ENCODE measurements around the gene SDSL. TPM values are rescaled to one million over a fixed set of nuclear protein-coding genes. Genes with fewer than 3 reads are reported as not detected.

Gene SDSL
- total RNA-seq, 3 donors from 2014 or later (not counting 1 experiment from before 2014, with no cell fraction given), result 1.0 to 7.5 (median 3.7) TPM

DNA sequence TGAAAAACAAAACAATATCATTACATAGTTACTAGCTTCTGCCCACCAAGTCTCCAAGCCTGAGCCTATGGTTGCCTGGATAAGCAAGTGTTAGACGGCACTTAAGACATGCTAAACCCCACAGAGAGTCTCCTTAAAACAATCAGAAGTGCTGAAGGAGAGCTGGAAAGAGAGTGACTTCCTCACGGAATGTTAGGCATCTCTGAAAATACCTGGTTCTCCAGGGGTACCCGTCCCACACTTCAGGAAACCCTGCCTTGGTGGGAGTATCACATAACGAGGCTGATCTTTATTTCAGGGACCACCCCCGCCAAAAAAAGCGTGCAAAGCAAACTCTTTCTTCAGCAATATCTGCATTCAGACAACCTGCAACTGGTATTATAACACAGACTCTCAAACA lies 31.1 kb downstream of the SDSL start:
- H3K4me1 Mint-ChIP-seq, result no peaks in the 10 kb centered on the region
- H3K36me3 Mint-ChIP-seq, result no peaks in the 10 kb centered on the region
- no peak overlapping the region for H3K27ac ChIP-seq (ENCODE audit: low read length)
- H3K9me3 Mint-ChIP-seq, result no peaks in the 10 kb centered on the region
- intact Hi-C loops (cut with micrococcal nuclease), result no loop called here
- ATAC-seq (no peak), DNase-seq (no peak)
- H3K4me1 ChIP-seq (ENCODE audit: control insufficient read depth, insufficient read depth, low read length), result no peaks in the 10 kb centered on the region
- H3K36me3 ChIP-seq (ENCODE audit: control insufficient read depth, insufficient read depth, low read length), result no peaks in the 10 kb centered on the region
- no peaks in the 10 kb centered on the region for H3K9me3 ChIP-seq (ENCODE audit: control insufficient read depth, insufficient read depth, low read length)
- TF ChIP-seq, protein P1, sequence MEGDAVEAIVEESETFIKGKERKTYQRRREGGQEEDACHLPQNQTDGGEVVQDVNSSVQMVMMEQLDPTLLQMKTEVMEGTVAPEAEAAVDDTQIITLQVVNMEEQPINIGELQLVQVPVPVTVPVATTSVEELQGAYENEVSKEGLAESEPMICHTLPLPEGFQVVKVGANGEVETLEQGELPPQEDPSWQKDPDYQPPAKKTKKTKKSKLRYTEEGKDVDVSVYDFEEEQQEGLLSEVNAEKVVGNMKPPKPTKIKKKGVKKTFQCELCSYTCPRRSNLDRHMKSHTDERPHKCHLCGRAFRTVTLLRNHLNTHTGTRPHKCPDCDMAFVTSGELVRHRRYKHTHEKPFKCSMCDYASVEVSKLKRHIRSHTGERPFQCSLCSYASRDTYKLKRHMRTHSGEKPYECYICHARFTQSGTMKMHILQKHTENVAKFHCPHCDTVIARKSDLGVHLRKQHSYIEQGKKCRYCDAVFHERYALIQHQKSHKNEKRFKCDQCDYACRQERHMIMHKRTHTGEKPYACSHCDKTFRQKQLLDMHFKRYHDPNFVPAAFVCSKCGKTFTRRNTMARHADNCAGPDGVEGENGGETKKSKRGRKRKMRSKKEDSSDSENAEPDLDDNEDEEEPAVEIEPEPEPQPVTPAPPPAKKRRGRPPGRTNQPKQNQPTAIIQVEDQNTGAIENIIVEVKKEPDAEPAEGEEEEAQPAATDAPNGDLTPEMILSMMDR (IDR thresholded peaks at IDR 0.05), result no peak
- WGBS (ENCODE audit: insufficient coverage), result 45% methylated on average over 5 of the region's 6 CpGs
- peaks cover 13 to 23% of the 10 kb centered on the region in 2 donors for H3K27me3 Mint-ChIP-seq (ENCODE audit: low read depth in 2 of 2)
- no peak overlapping the region for H3K4me3 Mint-ChIP-seq
- H3K4me3 ChIP-seq (ENCODE audit: low read length), result no peak overlapping the region
- no peaks in the 10 kb centered on the region for H3K27me3 ChIP-seq (ENCODE audit: control insufficient read depth, insufficient read depth, low read length)
- no peak overlapping the region for H3K27ac Mint-ChIP-seq

DNA sequence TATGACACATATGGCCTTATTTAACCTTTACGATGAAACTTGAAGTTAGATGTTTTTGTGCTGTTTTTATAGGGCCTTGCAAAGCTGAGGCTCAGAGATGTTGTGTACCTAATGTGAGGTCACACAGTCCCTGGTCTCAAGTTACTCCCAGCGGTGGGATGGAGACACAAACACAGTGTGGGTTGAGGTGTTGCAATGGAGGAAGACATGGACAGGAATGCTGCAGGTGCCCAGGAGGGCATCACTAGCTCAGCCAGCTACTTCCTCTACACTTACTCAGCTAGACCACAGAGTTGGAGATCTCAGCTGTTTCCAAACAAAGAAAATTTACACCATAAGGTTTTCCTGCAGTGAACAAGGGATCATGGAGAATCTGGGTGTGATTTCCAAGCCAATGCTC lies 34.0 kb downstream of the SDSL start:
- H3K9me3 ChIP-seq (ENCODE audit: control insufficient read depth, insufficient read depth, low read length), result no peaks in the 10 kb centered on the region
- Mint-ChIP-seq H3K4me1 (no peaks in the 10 kb centered on the region), H3K9me3 (no peaks in the 10 kb centered on the region), H3K4me3 (no peak overlapping the region), H3K27me3 (ENCODE audit: low read depth in 2 of 2) (peaks cover 26 to 34% of the 10 kb centered on the region in 2 donors), H3K27ac (no peak overlapping the region), H3K36me3 (no peaks in the 10 kb centered on the region)
- no peak overlapping the region for H3K4me3 ChIP-seq (ENCODE audit: low read length)
- H3K27me3 ChIP-seq (ENCODE audit: control insufficient read depth, insufficient read depth, low read length), result no peaks in the 10 kb centered on the region
- H3K27ac ChIP-seq (ENCODE audit: low read length), result no peak overlapping the region
- H3K36me3 ChIP-seq (ENCODE audit: control insufficient read depth, insufficient read depth, low read length), result no peaks in the 10 kb centered on the region
- TF ChIP-seq, protein P1 (IDR thresholded peaks at IDR 0.05), result no peak
- H3K4me1 ChIP-seq (ENCODE audit: control insufficient read depth, insufficient read depth, low read length), result no peaks in the 10 kb centered on the region
- ATAC-seq (no peak), DNase-seq (no peak)
- intact Hi-C loops (cut with micrococcal nuclease), result no loop called here
- 82% methylated on average over 2 of the region's 2 CpGs for WGBS (ENCODE audit: insufficient coverage)

DNA sequence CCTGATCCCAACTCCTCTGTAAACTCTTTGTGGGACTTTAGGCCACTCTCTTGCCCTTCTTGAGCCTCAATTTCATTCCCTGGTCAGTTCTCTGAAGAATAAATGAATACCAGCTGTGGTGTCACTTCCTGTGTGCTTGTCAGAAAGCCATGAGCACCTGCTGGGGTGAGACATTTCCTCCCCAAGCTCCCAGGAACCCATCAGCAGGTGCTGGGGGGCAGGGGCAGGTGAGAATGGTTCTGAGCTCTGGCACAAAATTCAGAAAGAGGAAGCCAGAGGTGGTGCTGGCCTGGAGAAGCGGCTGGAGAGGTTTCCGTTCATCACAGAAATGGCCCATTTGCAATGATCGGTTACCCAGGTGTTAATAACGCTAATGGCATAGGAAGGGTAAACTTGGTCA lies 34.6 kb downstream of the SDSL start:
- H3K9me3 ChIP-seq (ENCODE audit: control insufficient read depth, insufficient read depth, low read length), result no peaks in the 10 kb centered on the region
- no peak for DNase-seq
- H3K36me3 Mint-ChIP-seq, result no peaks in the 10 kb centered on the region
- H3K36me3 ChIP-seq (ENCODE audit: control insufficient read depth, insufficient read depth, low read length), result no peaks in the 10 kb centered on the region
- intact Hi-C loops (cut with micrococcal nuclease), result no loop called here
- no peaks in the 10 kb centered on the region for H3K27me3 ChIP-seq (ENCODE audit: control insufficient read depth, insufficient read depth, low read length)
- no peak overlapping the region for H3K27ac Mint-ChIP-seq
- peaks cover 32 to 37% of the 10 kb centered on the region in 2 donors for H3K27me3 Mint-ChIP-seq (ENCODE audit: low read depth in 2 of 2)
- no peak for ATAC-seq
- no peak overlapping the region for H3K4me3 Mint-ChIP-seq
- H3K4me1 ChIP-seq (ENCODE audit: control insufficient read depth, insufficient read depth, low read length), result no peaks in the 10 kb centered on the region
- 63% methylated on average over 4 of the region's 4 CpGs for WGBS (ENCODE audit: insufficient coverage)
- H3K4me1 Mint-ChIP-seq, result peaks cover 0 to 4% of the 10 kb centered on the region in 2 donors
- H3K4me3 ChIP-seq (ENCODE audit: low read length), result no peak overlapping the region
- H3K27ac ChIP-seq (ENCODE audit: low read length), result no peak overlapping the region
- H3K9me3 Mint-ChIP-seq, result no peaks in the 10 kb centered on the region
- TF ChIP-seq, protein P1 (IDR thresholded peaks at IDR 0.05), result no peak

DNA sequence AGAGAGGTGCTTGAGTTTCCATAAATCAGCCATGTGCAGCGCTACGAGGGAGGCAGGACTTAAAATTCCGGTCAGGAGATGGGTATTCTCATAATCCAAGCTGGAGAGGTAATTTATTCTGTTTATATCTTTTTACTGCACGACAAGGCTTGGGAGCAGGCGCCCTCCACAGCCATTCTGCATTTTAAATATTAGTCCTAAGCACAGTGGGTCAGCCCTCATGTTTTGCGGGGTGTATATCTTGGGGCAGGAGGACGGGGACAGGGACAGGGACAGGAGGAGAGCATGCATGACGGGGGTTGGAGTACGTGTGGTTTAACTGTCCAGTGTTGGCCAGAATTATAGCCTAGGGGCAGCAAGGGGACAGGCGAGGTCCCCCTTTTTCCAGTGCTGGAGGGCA lies 35.0 kb downstream of the SDSL start:
- Histone ChIP-seq H3K36me3 (ENCODE audit: control insufficient read depth, insufficient read depth, low read length) (no peaks in the 10 kb centered on the region), H3K9me3 (ENCODE audit: control insufficient read depth, insufficient read depth, low read length) (no peaks in the 10 kb centered on the region), H3K4me1 (ENCODE audit: control insufficient read depth, insufficient read depth, low read length) (peaks cover 1% of the 10 kb centered on the region), H3K27ac (ENCODE audit: low read length) (no peak overlapping the region), H3K27me3 (ENCODE audit: control insufficient read depth, insufficient read depth, low read length) (peaks cover 3% of the 10 kb centered on the region), H3K4me3 (ENCODE audit: low read length) (no peak overlapping the region)
- no peak overlapping the region for H3K27ac Mint-ChIP-seq
- H3K4me1 Mint-ChIP-seq, result peaks cover 2 to 4% of the 10 kb centered on the region in 2 donors
- TF ChIP-seq, protein P1 (IDR thresholded peaks at IDR 0.05), result no peak
- no peak overlapping the region for H3K4me3 Mint-ChIP-seq
- intact Hi-C loops (cut with micrococcal nuclease), result no loop called here
- no peaks in the 10 kb centered on the region for H3K9me3 Mint-ChIP-seq
- H3K36me3 Mint-ChIP-seq, result no peaks in the 10 kb centered on the region
- 71% methylated on average over 10 of the region's 10 CpGs for WGBS (ENCODE audit: insufficient coverage)
- no peak for DNase-seq
- no peak for ATAC-seq
- H3K27me3 Mint-ChIP-seq (ENCODE audit: low read depth in 2 of 2), result peaks cover 35 to 37% of the 10 kb centered on the region in 2 donors
